ENCODE results near the gene FBLN2. TPM values are rescaled to one million over a fixed set of nuclear protein-coding genes. Genes with fewer than 3 reads are reported as not detected.
A peak's percentile ranks its signal among the peaks of the same experiment; 100 is the strongest.

Gene FBLN2
- total RNA-seq, 2 donors from 2014 or later: 0.19 TPM; not detected in 1

DNA sequence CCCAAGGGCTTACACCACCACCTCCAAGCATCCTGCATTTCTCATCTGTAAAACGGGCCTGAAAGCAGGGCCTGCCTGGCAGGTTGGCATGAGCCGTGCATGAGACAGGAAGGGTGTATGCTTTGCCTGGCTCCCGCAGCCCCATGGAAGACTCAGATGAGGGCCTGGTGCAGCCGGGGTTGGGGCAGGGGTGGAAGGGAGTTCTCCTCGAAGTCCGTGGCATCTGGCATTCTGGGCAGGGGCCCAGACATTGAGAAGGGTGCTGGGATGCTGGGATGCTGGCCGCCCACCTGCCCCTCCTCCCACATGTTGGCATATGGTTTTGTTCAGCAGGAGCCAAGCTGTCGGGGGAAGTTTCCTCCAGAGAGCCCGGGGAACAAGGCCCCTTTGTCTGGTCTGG, 13.0 kb upstream of the FBLN2 start:
- Mint-ChIP-seq H3K36me3 (ENCODE audit: low read depth) (no peaks in the 10 kb centered on the region), H3K4me3 (no peak overlapping the region), H3K27ac (no peak overlapping the region), H3K9me3 (peaks cover 2% of the 10 kb centered on the region), H3K4me1 (peaks cover 3% of the 10 kb centered on the region), H3K27me3 (peaks cover 29% of the 10 kb centered on the region)
- ATAC-seq (replicated peaks): no peak

DNA sequence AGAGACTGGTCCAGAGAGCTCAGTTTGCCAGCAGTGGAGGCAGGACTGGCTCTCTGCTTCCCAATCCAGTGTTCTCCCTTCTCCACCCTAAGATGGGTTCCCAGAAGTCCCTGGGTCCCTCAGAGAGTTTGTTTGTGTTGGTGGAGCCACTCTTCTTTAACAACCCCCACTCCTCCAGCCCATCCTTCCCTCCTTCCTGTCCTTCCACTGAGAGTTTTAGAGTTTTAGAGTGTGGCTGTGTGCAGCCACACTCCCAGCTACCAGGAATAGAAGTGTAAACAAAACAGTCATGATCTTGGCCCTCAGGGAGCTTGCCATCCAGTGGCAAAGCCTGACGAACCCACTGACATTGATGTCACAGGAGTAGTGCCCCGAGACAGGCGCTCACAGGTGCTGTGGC, 12.5 kb upstream of the FBLN2 start:
- Mint-ChIP-seq H3K27ac (no peak overlapping the region), H3K27me3 (peaks cover 31% of the 10 kb centered on the region), H3K36me3 (ENCODE audit: low read depth) (no peaks in the 10 kb centered on the region), H3K4me3 (no peak overlapping the region), H3K9me3 (peaks cover 4% of the 10 kb centered on the region), H3K4me1 (peaks cover 3% of the 10 kb centered on the region)
- no peak for ATAC-seq (replicated peaks)

GRCh38 chr3:13536832-13537231, 12.1 kb upstream of the FBLN2 start:
- ATAC-seq (replicated peaks): no peak
- no peaks in the 10 kb centered on the region for H3K36me3 Mint-ChIP-seq (ENCODE audit: low read depth)
- H3K9me3 Mint-ChIP-seq: peaks cover 4% of the 10 kb centered on the region
- H3K27me3 Mint-ChIP-seq: peaks cover 31% of the 10 kb centered on the region
- H3K4me3 Mint-ChIP-seq: no peak overlapping the region
- H3K27ac Mint-ChIP-seq: no peak overlapping the region
- H3K4me1 Mint-ChIP-seq: peaks cover 3% of the 10 kb centered on the region

- no peaks in the 10 kb centered on the region for H3K36me3 Mint-ChIP-seq (ENCODE audit: low read depth)
- no peak overlapping the region for H3K4me3 Mint-ChIP-seq
- H3K9me3 Mint-ChIP-seq: peaks cover 4% of the 10 kb centered on the region
- peaks cover 3% of the 10 kb centered on the region for H3K4me1 Mint-ChIP-seq
- H3K27me3 Mint-ChIP-seq: peaks cover 35% of the 10 kb centered on the region
- H3K27ac Mint-ChIP-seq: no peak overlapping the region
- ATAC-seq (replicated peaks): no peak
Measured at GRCh38 chr3:13537244-13537908, 11.5 kb upstream of the FBLN2 start.

DNA sequence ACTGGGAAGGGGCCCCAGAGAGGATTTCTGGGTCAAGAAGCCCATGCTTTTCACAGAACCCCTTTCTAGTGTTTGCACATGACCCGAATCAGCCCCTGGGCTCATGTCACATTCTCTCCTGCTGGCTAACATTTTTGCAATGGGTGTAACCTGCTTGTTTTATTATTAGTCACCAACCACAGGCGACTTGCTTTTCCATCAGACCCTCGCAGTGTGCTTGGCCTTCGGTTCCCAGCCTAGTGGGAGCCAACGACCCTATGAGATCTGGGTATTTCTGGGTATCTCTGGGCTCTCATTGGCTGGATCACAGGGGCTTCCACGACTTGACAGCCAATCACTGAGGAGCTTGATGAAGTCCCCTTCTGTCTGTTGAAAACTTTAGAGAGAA, 11.0 kb upstream of the FBLN2 start:
- Mint-ChIP-seq H3K27me3 (peaks cover 36% of the 10 kb centered on the region), H3K36me3 (ENCODE audit: low read depth) (no peaks in the 10 kb centered on the region), H3K4me3 (no peak overlapping the region), H3K9me3 (peaks cover 4% of the 10 kb centered on the region), H3K27ac (no peak overlapping the region), H3K4me1 (peaks cover 3% of the 10 kb centered on the region)
- no peak for ATAC-seq (replicated peaks)

- H3K4me1 Mint-ChIP-seq: peaks cover 5% of the 10 kb centered on the region
- H3K36me3 Mint-ChIP-seq (ENCODE audit: low read depth): no peaks in the 10 kb centered on the region
- peaks cover 4% of the 10 kb centered on the region for H3K9me3 Mint-ChIP-seq
- H3K27me3 Mint-ChIP-seq: peaks cover 31% of the 10 kb centered on the region
- no peak overlapping the region for H3K4me3 Mint-ChIP-seq
- no peak for ATAC-seq (replicated peaks)
- no peak overlapping the region for H3K27ac Mint-ChIP-seq
Measured at GRCh38 chr3:13538520-13539291, 10.2 kb upstream of the FBLN2 start.

GRCh38 chr3:13539292-13539638, 9.7 kb upstream of the FBLN2 start:
- no peaks in the 10 kb centered on the region for H3K36me3 Mint-ChIP-seq (ENCODE audit: low read depth)
- H3K27ac Mint-ChIP-seq: no peak overlapping the region
- H3K9me3 Mint-ChIP-seq: peaks cover 4% of the 10 kb centered on the region
- no peak overlapping the region for H3K4me3 Mint-ChIP-seq
- peaks cover 11% of the 10 kb centered on the region for H3K4me1 Mint-ChIP-seq
- no peak for ATAC-seq (replicated peaks)
- peaks cover 31% of the 10 kb centered on the region for H3K27me3 Mint-ChIP-seq

DNA sequence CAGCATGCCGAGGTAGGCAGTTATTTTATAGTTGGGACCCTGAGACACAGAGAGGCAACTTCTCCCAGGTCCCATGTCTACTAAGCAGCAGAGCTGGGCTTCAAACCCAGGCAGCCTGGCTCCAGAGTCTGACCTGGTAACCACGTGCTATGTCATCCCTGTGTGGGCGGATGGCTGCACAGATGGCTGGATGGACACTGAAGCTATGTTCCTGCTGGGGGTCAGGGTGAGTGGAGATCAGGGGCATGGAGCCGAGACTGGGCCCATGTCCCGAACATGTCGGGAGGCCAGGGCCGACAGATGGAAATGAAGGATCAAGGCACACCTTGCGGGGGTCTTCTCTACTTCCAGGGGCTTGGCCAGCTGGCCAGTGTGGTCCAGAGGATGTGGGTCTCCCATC, 9.3 kb upstream of the FBLN2 start:
- H3K36me3 Mint-ChIP-seq (ENCODE audit: low read depth): no peaks in the 10 kb centered on the region
- no peak overlapping the region for H3K27ac Mint-ChIP-seq
- H3K4me1 Mint-ChIP-seq: peaks cover 15% of the 10 kb centered on the region
- peaks cover 4% of the 10 kb centered on the region for H3K9me3 Mint-ChIP-seq
- no peak for ATAC-seq (replicated peaks)
- H3K27me3 Mint-ChIP-seq: peaks cover 31% of the 10 kb centered on the region
- H3K4me3 Mint-ChIP-seq: no peak overlapping the region

- peaks cover 31% of the 10 kb centered on the region for H3K27me3 Mint-ChIP-seq
- peaks cover 4% of the 10 kb centered on the region for H3K9me3 Mint-ChIP-seq
- peaks cover 23% of the 10 kb centered on the region for H3K4me1 Mint-ChIP-seq
- H3K27ac Mint-ChIP-seq: no peak overlapping the region
- ATAC-seq (replicated peaks): no peak
- no peak overlapping the region for H3K4me3 Mint-ChIP-seq
- H3K36me3 Mint-ChIP-seq (ENCODE audit: low read depth): no peaks in the 10 kb centered on the region
Measured at GRCh38 chr3:13540297-13540995, 8.5 kb upstream of the FBLN2 start.

DNA sequence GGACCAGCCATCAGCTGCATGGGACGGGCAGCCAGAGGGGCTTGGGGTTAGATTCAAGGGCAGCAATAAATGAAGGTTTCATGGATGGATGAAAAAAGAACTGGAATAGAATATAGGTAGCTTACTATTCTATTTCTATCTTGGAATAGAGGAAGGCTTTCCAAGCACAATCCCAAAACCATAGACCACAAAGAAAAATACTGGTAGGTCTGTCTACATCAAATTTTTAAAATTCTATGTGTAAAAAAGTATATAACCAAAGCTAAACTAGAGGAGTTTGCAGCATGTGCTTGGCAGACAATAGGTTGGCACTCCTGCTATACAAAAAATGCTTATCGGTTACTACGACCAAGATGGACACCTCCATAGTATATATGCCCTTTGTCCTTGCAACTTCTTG, 7.2 kb upstream of the FBLN2 start:
- Mint-ChIP-seq H3K4me3 (no peak overlapping the region), H3K4me1 (peaks cover 21% of the 10 kb centered on the region), H3K36me3 (ENCODE audit: low read depth) (no peaks in the 10 kb centered on the region), H3K9me3 (peaks cover 4% of the 10 kb centered on the region), H3K27me3 (peaks cover 30% of the 10 kb centered on the region), H3K27ac (no peak overlapping the region)
- no peak for ATAC-seq (replicated peaks)

- Mint-ChIP-seq H3K36me3 (ENCODE audit: low read depth) (no peaks in the 10 kb centered on the region), H3K9me3 (peaks cover 4% of the 10 kb centered on the region), H3K27me3 (peaks cover 28% of the 10 kb centered on the region), H3K4me3 (no peak overlapping the region), H3K27ac (no peak overlapping the region), H3K4me1 (peaks cover 19% of the 10 kb centered on the region)
- no peak for ATAC-seq (replicated peaks)
Measured at GRCh38 chr3:13542142-13542541, 6.8 kb upstream of the FBLN2 start.

- no peak for ATAC-seq (replicated peaks)
- H3K9me3 Mint-ChIP-seq: peaks cover 4% of the 10 kb centered on the region
- H3K27me3 Mint-ChIP-seq: peaks cover 35% of the 10 kb centered on the region
- H3K4me1 Mint-ChIP-seq: peaks cover 19% of the 10 kb centered on the region
- no peaks in the 10 kb centered on the region for H3K36me3 Mint-ChIP-seq (ENCODE audit: low read depth)
- H3K27ac Mint-ChIP-seq: no peak overlapping the region
- H3K4me3 Mint-ChIP-seq: no peak overlapping the region
Measured at GRCh38 chr3:13543253-13543652, 5.7 kb upstream of the FBLN2 start.

GRCh38 chr3:13544293-13544831, 4.6 kb upstream of the FBLN2 start:
- Mint-ChIP-seq H3K27ac (no peak overlapping the region), H3K4me1 (peaks cover 19% of the 10 kb centered on the region), H3K9me3 (peaks cover 4% of the 10 kb centered on the region), H3K4me3 (peak overlapping the region; percentile 22), H3K36me3 (ENCODE audit: low read depth) (no peaks in the 10 kb centered on the region), H3K27me3 (peaks cover 34% of the 10 kb centered on the region)
- ATAC-seq (replicated peaks): peak; percentile 84

DNA sequence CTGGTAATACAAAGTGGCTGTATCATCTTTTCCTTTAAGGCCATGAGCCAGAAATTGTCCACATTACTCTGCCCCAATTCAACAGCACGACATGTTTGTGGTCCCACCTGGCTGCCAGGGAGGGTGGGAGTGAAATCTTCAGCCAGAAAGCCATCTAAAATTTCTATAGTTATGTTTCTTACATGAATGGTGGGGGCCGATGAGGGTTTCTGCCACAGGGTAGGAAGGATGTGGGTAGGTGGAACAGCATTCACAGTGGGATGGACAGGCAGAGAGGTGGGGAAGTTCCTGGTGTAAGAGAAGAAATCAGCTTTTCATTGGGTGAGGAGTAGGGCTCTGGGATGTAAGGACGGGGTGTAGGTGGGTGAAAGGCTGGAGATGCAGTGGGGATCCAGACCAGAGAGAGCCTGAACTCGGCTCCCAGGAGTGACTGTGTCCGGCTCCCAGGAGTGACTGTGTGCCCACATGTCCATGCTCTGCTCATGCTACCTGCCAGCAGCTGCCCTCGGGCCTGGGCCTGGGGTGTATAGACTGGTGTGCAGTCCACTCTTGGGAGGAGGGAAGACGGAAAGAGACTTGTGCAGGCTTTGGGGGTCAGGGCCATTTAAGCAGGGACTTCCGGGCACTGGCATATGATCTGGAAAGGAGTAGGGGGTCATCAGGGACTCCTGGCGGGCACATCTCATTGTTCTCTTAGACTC, 3.8 kb upstream of the FBLN2 start:
- H3K27me3 Mint-ChIP-seq: peaks cover 40% of the 10 kb centered on the region
- H3K36me3 Mint-ChIP-seq (ENCODE audit: low read depth): peaks cover 5% of the 10 kb centered on the region
- H3K4me3 Mint-ChIP-seq: peak overlapping the region; percentile 22
- no peak overlapping the region for H3K27ac Mint-ChIP-seq
- no peak for ATAC-seq (replicated peaks)
- H3K4me1 Mint-ChIP-seq: peaks cover 25% of the 10 kb centered on the region
- peaks cover 4% of the 10 kb centered on the region for H3K9me3 Mint-ChIP-seq
